Measurements from ENCODE around the gene ALKAL2. TPM values are rescaled to one million over a fixed set of nuclear protein-coding genes. Genes with fewer than 3 reads are reported as not detected.

The ALKAL2 gene
- total and polyA plus RNA-seq, 2 of the 13 experiments (the other 11 are each of a cell fraction or from before 2014, with no cell fraction given), result 0.22 to 1.7 TPM

DNA sequence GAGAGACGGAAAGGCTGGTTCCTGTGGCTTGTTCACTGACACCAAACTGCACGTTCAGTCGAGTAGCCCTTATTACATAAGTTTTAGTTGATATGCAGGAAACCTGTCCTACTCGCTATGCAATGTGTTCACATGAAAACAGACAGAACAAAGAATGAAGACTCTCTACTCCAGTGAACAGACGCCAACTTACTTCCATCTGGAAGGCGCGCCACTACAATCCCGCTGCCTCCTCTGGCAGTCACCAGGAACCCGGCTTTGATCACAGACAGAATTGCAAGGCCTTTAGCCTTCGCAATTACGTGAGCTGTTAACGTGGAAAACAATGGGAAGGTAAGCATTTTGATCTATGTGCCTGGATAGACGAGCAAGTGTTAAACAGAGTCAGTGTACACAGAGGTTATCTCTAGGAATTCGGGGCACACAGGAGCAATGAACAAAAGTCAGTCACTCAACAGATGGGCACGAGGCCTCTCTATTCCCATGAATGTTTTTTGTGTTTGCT lies 38.3 kb downstream of the ALKAL2 start (continued):
- TF ChIP-seq KDM5B (CRISPR knock-in tag; IDR thresholded peaks at IDR 0.05; ENCODE audit: borderline replicate concordance) (peak; percentile 28; the same call in 1 of the 2 replicates), ZNF264 (CRISPR knock-in tag; IDR thresholded peaks at IDR 0.05) (peak; percentile 90; the same call in 1 of the 2 replicates), ZNF430 (CRISPR knock-in tag; IDR thresholded peaks at IDR 0.05) (peak; percentile 82; the same call in 1 of the 2 replicates), MIER3 (CRISPR knock-in tag; IDR thresholded peaks at IDR 0.05; ENCODE audit: borderline replicate concordance) (peak; percentile 93; the same call in 1 of the 2 replicates), HNRNPK (IDR thresholded peaks at IDR 0.05; ENCODE audit: low read depth, low read length, poor library complexity, severe bottlenecking) (no peak), LBX2 (CRISPR knock-in tag; IDR thresholded peaks at IDR 0.05; ENCODE audit: borderline replicate concordance) (no peak), BRCA1 (CRISPR knock-in tag; IDR thresholded peaks at IDR 0.05) (peak; percentile 85; the same call in 1 of the 2 replicates), NR2F6 (IDR thresholded peaks at IDR 0.05) (peak; percentile 96), NR2F6 (CRISPR knock-in tag; IDR thresholded peaks at IDR 0.05) (peak; percentile 97), CAMTA2 (CRISPR knock-in tag; IDR thresholded peaks at IDR 0.05; ENCODE audit: borderline replicate concordance) (no peak), EHMT2 (IDR thresholded peaks at IDR 0.05; ENCODE audit: borderline replicate concordance, low read depth, low read length) (no peak), SRSF9 (IDR thresholded peaks at IDR 0.05; ENCODE audit: borderline replicate concordance, insufficient read depth, low read depth, low read length, poor library complexity, severe bottlenecking) (no peak), ADNP (CRISPR knock-in tag; IDR thresholded peaks at IDR 0.05) (no peak), ZNF652 (CRISPR knock-in tag; IDR thresholded peaks at IDR 0.05; ENCODE audit: borderline replicate concordance, low read depth) (peak; percentile 88), TAF1 (CRISPR knock-in tag; IDR thresholded peaks at IDR 0.05) (peak; percentile 20; the same call in 1 of the 2 replicates), ZNF616 (CRISPR knock-in tag; IDR thresholded peaks at IDR 0.05; ENCODE audit: low read depth) (no peak), ZKSCAN5 (CRISPR knock-in tag; IDR thresholded peaks at IDR 0.05) (0 out of 2 replicates have a peak, but pooled peaks have one; percentile 63), KAT2B (IDR thresholded peaks at IDR 0.05; ENCODE audit: borderline replicate concordance, low read depth, low read length) (no peak), ZNF543 (CRISPR knock-in tag; IDR thresholded peaks at IDR 0.05) (peak; percentile 84; the same call in 1 of the 2 replicates), DNMT3B (CRISPR knock-in tag; conservative IDR thresholded peaks at IDR 0.05) (no peak), KDM1A (CRISPR knock-in tag; IDR thresholded peaks at IDR 0.05) (0 out of 2 replicates have a peak, but pooled peaks have one; percentile 13), ZSCAN31 (CRISPR knock-in tag; IDR thresholded peaks at IDR 0.05; ENCODE audit: low read depth) (peak; percentile 56; the same call in 1 of the 2 replicates), GZF1 (CRISPR knock-in tag; IDR thresholded peaks at IDR 0.05) (peak; percentile 82; the same call in 1 of the 2 replicates), ISL2 (CRISPR knock-in tag; IDR thresholded peaks at IDR 0.05) (peak; percentile 96), SRY (CRISPR knock-in tag; IDR thresholded peaks at IDR 0.05) (no peak), AGO1 (IDR thresholded peaks at IDR 0.05; ENCODE audit: low read depth, low read length, poor library complexity, severe bottlenecking) (no peak), MTA3 (CRISPR knock-in tag; IDR thresholded peaks at IDR 0.05) (no peak), NCOR1 (IDR thresholded peaks at IDR 0.05; ENCODE audit: borderline replicate concordance, low read length) (peak; percentile 94; the same call in 1 of the 2 replicates), ZNF441 (CRISPR knock-in tag; IDR thresholded peaks at IDR 0.05; ENCODE audit: borderline replicate concordance) (peak; percentile 72; the same call in 1 of the 2 replicates), MXI1 (IDR thresholded peaks at IDR 0.05; ENCODE audit: borderline replicate concordance, low read depth, low read length) (no peak)
- TF ChIP-seq, protein P1, sequence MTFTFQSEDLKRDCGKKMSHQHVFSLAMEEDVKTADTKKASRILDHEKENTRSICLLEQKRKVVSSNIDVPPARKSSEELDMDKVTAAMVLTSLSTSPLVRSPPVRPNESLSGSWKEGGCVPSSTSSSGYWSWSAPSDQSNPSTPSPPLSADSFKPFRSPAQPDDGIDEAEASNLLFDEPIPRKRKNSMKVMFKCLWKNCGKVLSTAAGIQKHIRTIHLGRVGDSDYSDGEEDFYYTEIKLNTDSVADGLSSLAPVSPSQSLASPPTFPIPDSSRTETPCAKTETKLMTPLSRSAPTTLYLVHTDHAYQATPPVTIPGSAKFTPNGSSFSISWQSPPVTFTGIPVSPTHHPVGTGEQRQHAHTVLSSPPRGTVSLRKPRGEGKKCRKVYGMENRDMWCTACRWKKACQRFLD (CRISPR knock-in tag; IDR thresholded peaks at IDR 0.05; ENCODE audit: borderline replicate concordance), result peak; percentile 42; the same call in 1 of the 2 replicates

All from HepG2 (cell line).